Duodenal mucosa (tissue), 2 donors: ENCODE measurements around the gene PGAP3.
"Not testable (repeated sequence)": the region's sequence is repeated elsewhere in the genome, so short reads cannot be mapped to it uniquely, and the experiment has no call there.

Source experiments
- H3K27ac ChIP-seq: one replicate; pipeline ENCODE4 v1.7.0; 2013; ENCODE audit warnings: low read depth, low read length
- H3K27me3 ChIP-seq, 2 donors: one replicate each; pipeline ENCODE4 v1.7.0; 2013; ENCODE audit warnings: low read length in 2 of 2, control low read depth in 1 of 2; ENCODE audit not compliant: insufficient read depth in 2 of 2, control insufficient read depth in 1 of 2
- H3K36me3 ChIP-seq, 2 donors: one replicate each; pipeline ENCODE4 v1.7.0; 2013; ENCODE audit warnings: low read length in 2 of 2, control low read depth in 1 of 2; ENCODE audit not compliant: insufficient read depth in 2 of 2, control insufficient read depth in 1 of 2
- H3K4me1 ChIP-seq, 2 donors: one replicate each; pipeline ENCODE4 v1.7.0; 2013; ENCODE audit warnings: low read length in 2 of 2, control low read depth in 1 of 2; ENCODE audit not compliant: insufficient read depth in 2 of 2, control insufficient read depth in 1 of 2
- H3K4me3 ChIP-seq, 2 donors: one replicate each; pipeline ENCODE4 v1.7.0; 2013; ENCODE audit warnings: low read length in 2 of 2, low read depth in 1 of 2
- H3K9ac ChIP-seq, 2 donors: one replicate each; pipeline ENCODE4 v1.7.0; 2013; ENCODE audit warnings: low read length in 2 of 2, low read depth in 1 of 2
- H3K9me3 ChIP-seq, 2 donors: one replicate each; pipeline ENCODE4 v1.7.0; 2013; ENCODE audit warnings: low read length in 2 of 2, control low read depth in 1 of 2; ENCODE audit not compliant: control insufficient read depth in 1 of 2

The PGAP3 gene

DNA sequence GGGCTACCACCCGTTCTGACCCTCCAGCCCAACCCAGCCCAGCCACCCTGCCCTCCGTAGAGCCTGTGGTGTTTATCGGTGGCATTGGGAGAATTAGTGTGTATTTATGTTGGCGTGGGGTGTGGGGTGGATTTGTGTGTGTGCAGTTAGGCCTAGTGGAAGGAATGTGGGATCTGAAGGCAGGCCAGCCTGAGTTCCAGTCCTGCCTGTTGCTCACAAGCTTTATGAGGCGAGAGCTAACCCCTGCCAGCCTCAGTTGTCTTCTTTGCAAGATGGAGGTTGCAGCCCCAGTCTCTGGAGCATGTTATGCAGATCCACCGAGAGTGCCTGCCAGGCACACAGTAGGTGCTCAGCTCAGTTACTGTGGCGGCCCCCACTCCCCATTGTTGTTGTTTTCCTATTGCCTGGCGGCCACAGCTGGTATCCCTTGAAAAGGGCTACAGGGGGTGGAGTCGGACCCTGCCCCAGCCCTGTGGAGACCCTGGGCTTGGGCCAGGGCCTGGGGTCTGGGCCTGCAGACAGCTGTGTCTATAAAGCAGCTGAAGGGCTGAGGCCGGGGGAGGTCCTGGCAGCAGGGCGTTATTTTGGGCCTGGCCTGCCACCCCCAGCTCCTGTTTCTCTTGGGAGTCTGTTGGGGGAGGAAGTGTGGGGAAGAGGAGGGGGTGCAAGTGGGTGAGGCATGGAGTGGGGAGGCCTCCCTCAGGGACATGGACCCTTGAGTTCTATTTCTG lies 17.1 kb upstream of the PGAP3 start:
- Histone ChIP-seq H3K4me1 (peaks cover 58 to 61% of the 10 kb centered on the region in 2 donors), H3K4me3 (peak overlapping the region in 1 of 2 donors; percentile 58), H3K9me3 (no peaks in the 10 kb centered on the region), H3K27ac (peak overlapping the region; percentile 88), H3K27me3 (no peaks in the 10 kb centered on the region), H3K36me3 (peaks cover 18 to 31% of the 10 kb centered on the region in 2 donors), H3K9ac (peak overlapping the region; percentile 49 to 77)

DNA sequence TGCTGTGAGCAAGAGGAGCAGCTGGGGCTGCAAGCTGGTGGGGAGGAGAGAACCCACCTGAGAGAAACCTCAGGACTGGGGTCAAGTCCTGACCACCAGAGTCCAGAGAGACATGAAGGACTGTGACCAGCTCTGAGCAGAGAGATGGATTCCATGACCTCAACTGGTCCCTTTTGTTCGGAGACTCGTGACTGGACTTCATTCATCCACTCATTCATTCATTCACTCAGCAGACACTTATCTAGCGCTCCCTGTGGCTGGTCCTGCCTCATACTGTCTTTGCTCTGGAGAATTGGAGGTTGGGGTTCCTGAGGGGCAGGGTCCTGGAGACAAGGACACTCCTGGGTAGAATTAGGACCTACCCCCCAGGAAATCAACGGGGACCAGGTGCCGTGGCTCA lies 16.1 kb upstream of the PGAP3 start:
- no peaks in the 10 kb centered on the region for H3K9me3 ChIP-seq
- peaks cover 12 to 20% of the 10 kb centered on the region in 2 donors for H3K36me3 ChIP-seq

GRCh38 chr17:39702901-39703893 lies 15.3 kb upstream of the PGAP3 start:
- H3K9ac ChIP-seq = peak overlapping the region; percentile 9 to 12
- peaks cover 58 to 61% of the 10 kb centered on the region in 2 donors for H3K4me1 ChIP-seq
- no peaks in the 10 kb centered on the region for H3K9me3 ChIP-seq
- H3K36me3 ChIP-seq = peaks cover 5 to 13% of the 10 kb centered on the region in 2 donors
- peak overlapping the region; percentile 45 for H3K27ac ChIP-seq
- peak overlapping the region in 1 of 2 donors; percentile 35 for H3K4me3 ChIP-seq
- H3K27me3 ChIP-seq = no peaks in the 10 kb centered on the region

More for the DNA sequence above, 16.1 kb upstream of the PGAP3 start:
- H3K27ac ChIP-seq = peak overlapping the region; percentile 45
- peak overlapping the region in 1 of 2 donors; percentile 35 for H3K4me3 ChIP-seq
- peak overlapping the region in 1 of 2 donors; percentile 9 for H3K9ac ChIP-seq
- H3K27me3 ChIP-seq = no peaks in the 10 kb centered on the region
- peaks cover 58 to 61% of the 10 kb centered on the region in 2 donors for H3K4me1 ChIP-seq

GRCh38 chr17:39701784-39702422 lies 14.0 kb upstream of the PGAP3 start:
- H3K27ac ChIP-seq = no peak overlapping the region
- no peaks in the 10 kb centered on the region for H3K27me3 ChIP-seq
- no peaks in the 10 kb centered on the region for H3K9me3 ChIP-seq
- H3K36me3 ChIP-seq = peaks cover 0 to under 1% of the 10 kb centered on the region in 2 donors
- peaks cover 52 to 54% of the 10 kb centered on the region in 2 donors for H3K4me1 ChIP-seq
- H3K4me3 ChIP-seq = peak overlapping the region; percentile 73 to 82
- no peak overlapping the region for H3K9ac ChIP-seq

- no peaks in the 10 kb centered on the region for H3K9me3 ChIP-seq
- H3K9ac ChIP-seq = peak overlapping the region; percentile 73 to 93
- peaks cover 45 to 47% of the 10 kb centered on the region in 2 donors for H3K4me1 ChIP-seq
- H3K27me3 ChIP-seq = no peaks in the 10 kb centered on the region
- no peaks in the 10 kb centered on the region for H3K36me3 ChIP-seq
- peak overlapping the region; percentile 73 to 82 for H3K4me3 ChIP-seq
- H3K27ac ChIP-seq = peak overlapping the region; percentile 80
These were observed 13.3 kb upstream of the PGAP3 start for GRCh38 chr17:39701012-39701783.

DNA sequence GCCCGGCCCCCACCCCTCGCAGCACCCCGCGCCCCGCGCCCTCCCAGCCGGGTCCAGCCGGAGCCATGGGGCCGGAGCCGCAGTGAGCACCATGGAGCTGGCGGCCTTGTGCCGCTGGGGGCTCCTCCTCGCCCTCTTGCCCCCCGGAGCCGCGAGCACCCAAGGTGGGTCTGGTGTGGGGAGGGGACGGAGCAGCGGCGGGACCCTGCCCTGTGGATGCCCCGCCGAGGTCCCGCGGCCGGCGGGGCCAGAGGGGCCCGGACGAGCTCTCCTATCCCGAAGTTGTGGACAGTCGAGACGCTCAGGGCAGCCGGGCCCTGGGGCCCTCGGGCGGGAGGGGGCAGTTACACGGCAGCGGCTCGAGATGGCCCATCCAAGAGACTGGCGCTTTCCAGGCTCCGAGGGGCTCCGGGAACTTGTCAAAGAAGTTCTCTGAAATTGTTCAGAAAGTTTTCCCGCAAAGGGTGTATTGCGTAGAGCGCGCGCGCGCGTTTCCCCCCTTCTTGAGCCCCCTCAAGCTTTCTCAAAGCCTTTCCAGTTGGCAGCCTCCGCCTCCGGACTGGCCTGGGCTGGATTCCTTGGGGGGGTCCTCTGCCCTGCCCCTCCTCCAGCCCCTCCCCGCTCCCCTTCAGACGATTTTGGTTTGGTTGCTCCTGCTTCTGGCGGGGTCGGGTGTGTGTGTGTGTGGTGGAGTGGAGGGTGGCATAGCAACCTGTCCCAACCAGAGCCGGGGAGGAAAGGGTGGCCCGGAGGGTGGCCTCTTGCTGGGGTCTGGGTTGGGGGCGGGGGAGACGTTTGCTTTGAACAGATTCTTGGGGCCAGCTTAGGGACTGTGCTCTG lies 12.5 kb upstream of the PGAP3 start:
- Histone ChIP-seq H3K4me1 (peaks cover 42 to 46% of the 10 kb centered on the region in 2 donors), H3K4me3 (peak overlapping the region; percentile 73 to 82), H3K27me3 (no peaks in the 10 kb centered on the region), H3K36me3 (no peaks in the 10 kb centered on the region), H3K27ac (peak overlapping the region; percentile 80), H3K9ac (peak overlapping the region; percentile 73 to 93), H3K9me3 (no peaks in the 10 kb centered on the region)

DNA sequence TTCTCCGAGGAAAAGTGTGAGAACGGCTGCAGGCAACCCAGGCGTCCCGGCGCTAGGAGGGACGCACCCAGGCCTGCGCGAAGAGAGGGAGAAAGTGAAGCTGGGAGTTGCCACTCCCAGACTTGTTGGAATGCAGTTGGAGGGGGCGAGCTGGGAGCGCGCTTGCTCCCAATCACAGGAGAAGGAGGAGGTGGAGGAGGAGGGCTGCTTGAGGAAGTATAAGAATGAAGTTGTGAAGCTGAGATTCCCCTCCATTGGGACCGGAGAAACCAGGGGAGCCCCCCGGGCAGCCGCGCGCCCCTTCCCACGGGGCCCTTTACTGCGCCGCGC lies 11.9 kb upstream of the PGAP3 start, which contains the start of gene ERBB2:
TSS of gene ERBB2 (plus strand) at position 247 of the 330 bp plus-strand sequence. CDS start 175 bp downstream, outside the sequence.
- Histone ChIP-seq H3K9me3 (no peaks in the 10 kb centered on the region), H3K27ac (peak within 1 kb of the TSS; percentile 80), H3K36me3 (no peaks in the 10 kb centered on the region), H3K9ac (peak within 1 kb of the TSS; percentile 73 to 93), H3K27me3 (no peaks in the 10 kb centered on the region), H3K4me3 (peak within 1 kb of the TSS; percentile 73 to 82), H3K4me1 (peaks cover 41 to 46% of the 10 kb centered on the region in 2 donors)

- not testable (repeated sequence) for H3K27me3 ChIP-seq, H3K36me3 ChIP-seq, H3K9me3 ChIP-seq
- Histone ChIP-seq H3K27ac (peak overlapping the region; percentile 80), H3K4me1 (peaks cover 41 to 46% of the 10 kb centered on the region in 2 donors), H3K4me3 (peak overlapping the region; percentile 73 to 82), H3K9ac (peak overlapping the region; percentile 73 to 93)
These were observed 11.4 kb upstream of the PGAP3 start for GRCh38 chr17:39699157-39699817.
